GM12878 (cell line): Measurements from ENCODE around the gene GEMIN7. TPM values are rescaled to one million over a fixed set of nuclear protein-coding genes. Genes with fewer than 3 reads are reported as not detected.

Experiments used
- BCL11A ChIP-seq: IDR thresholded peaks from 2 replicates; pipeline ENCODE4 v1.6.1; 2011; ENCODE audit warnings: low read depth, low read length
- CHD4 ChIP-seq: fragments of 200-600 bp; sonication (generic); IDR thresholded peaks from 2 replicates; pipeline ENCODE4 v1.6.1; 2016; ENCODE audit warnings: mild to moderate bottlenecking
- CUX1 ChIP-seq: IDR thresholded peaks from 2 replicates; pipeline ENCODE4 v1.6.1; 2012; ENCODE audit warnings: improper control_type of control experiment, low read depth, low read length; ENCODE audit not compliant: insufficient replicate concordance
- ESRRA ChIP-seq: IDR thresholded peaks from 2 replicates; pipeline ENCODE4 v1.6.1; 2012; ENCODE audit warnings: mild to moderate bottlenecking, low read length, improper control_type of control experiment
- FOS ChIP-seq: IDR thresholded peaks from 3 replicates; pipeline ENCODE4 v1.6.1; 2011; ENCODE audit warnings: borderline replicate concordance; ENCODE audit not compliant: insufficient read length; ENCODE audit errors: extremely low read depth
- HDGF ChIP-seq: fragments of 450-650 bp; IDR thresholded peaks from 2 replicates; pipeline ENCODE4 v1.6.1; 2016; ENCODE audit warnings: antibody characterized with exemption
- MEF2A ChIP-seq: IDR thresholded peaks from 2 replicates; pipeline ENCODE4 v1.6.1; 2011; ENCODE audit warnings: low read depth, mild to moderate bottlenecking, low read length, moderate library complexity; ENCODE audit not compliant: insufficient read depth
- RFX5 ChIP-seq: IDR thresholded peaks from 2 replicates; pipeline ENCODE4 v1.6.1; 2011; ENCODE audit warnings: low read depth, low read length, improper control_type of control experiment
- RUNX3 ChIP-seq: IDR thresholded peaks from 2 replicates; pipeline ENCODE4 v1.6.1; 2012; ENCODE audit warnings: low read length, inconsistent platforms
- SP1 ChIP-seq: IDR thresholded peaks from one replicate; pipeline ENCODE4 v1.6.1; 2011; ENCODE audit warnings: low read depth, low read length
- TCF7 ChIP-seq: IDR thresholded peaks from 2 replicates; pipeline ENCODE4 v1.6.1; 2014; ENCODE audit warnings: antibody characterized with exemption, borderline replicate concordance
- ZBTB11 ChIP-seq: fragments of 450-650 bp; formaldehyde crosslinking; IDR thresholded peaks from 2 replicates; pipeline ENCODE4 v1.5.0; 2022; ENCODE audit warnings: mild to moderate bottlenecking, missing genetic modification characterization
- ZNF274 ChIP-seq: IDR thresholded peaks from one replicate; pipeline ENCODE4 v1.8.0; 2011; ENCODE audit not compliant: insufficient read length, insufficient read depth
- polyA plus RNA-seq, 11 experiments: library from polyadenylated mRNA; depleted of rRNA in 4 of 11; unstranded in 6 of 11; stranded (reverse) in 5 of 11; fragments of >200 nt; fragmentation: Nextera tagmentation in 4 of 11; fragmentation: Illumina TruSeq in 1 of 11; extraction: Ambion mirVana in 4 of 11; extraction: Trizol in 1 of 11; gene quantifications; 1 replicate in 1 of 11; 2 replicates in 10 of 11; pipeline versions ENCODE4 v1.2.1 to v1.2.3, GENCODE V29; 2011 to 2016; ENCODE audit warnings: inconsistent platforms in 2 of 11, missing spikeins in 2 of 11, low read depth in 1 of 11
- total RNA-seq, 4 experiments: library from RNA; depleted of rRNA in 3 of 4; stranded (reverse); fragments of >200 nt in 3 of 4; fragmentation: Illumina TruSeq in 1 of 4; extraction: Trizol in 1 of 4; gene quantifications; 2 replicates each; pipeline versions ENCODE4 v1.2.1 to v1.2.3, GENCODE V29; 2013 to 2021
- TF ChIP-seq, protein P1 (sequence below): fragments of 450-650 bp; IDR thresholded peaks from 2 replicates; pipeline ENCODE4 v1.6.1; 2017; ENCODE audit warnings: mild to moderate bottlenecking, moderate library complexity
- TF ChIP-seq, protein P2 (sequence below): fragments of 450-650 bp; IDR thresholded peaks from 2 replicates; pipeline ENCODE4 v1.6.1; 2017; ENCODE audit warnings: borderline replicate concordance

GEMIN7 gene
- total and polyA plus RNA-seq, 10 of the 15 experiments (the other 5 are each of a cell fraction or from before 2014, with no cell fraction given), result 21.1 to 76.7 (median 44.9) TPM

- TF ChIP-seq ZBTB11 (CRISPR knock-in tag) (no peak), HDGF (no peak), SP1 (peak; percentile 90), CHD4 (no peak), FOS (no peak), MEF2A (no peak), RUNX3 (peak; percentile 43; the same call in 1 of the 2 replicates), CUX1 (no peak), BCL11A (no peak), ESRRA (peak; percentile 66; the same call in 1 of the 2 replicates), RFX5 (no peak), ZNF274 (no peak), TCF7 (no peak; the same call in 1 of the 2 replicates)
- TF ChIP-seq, protein P1, sequence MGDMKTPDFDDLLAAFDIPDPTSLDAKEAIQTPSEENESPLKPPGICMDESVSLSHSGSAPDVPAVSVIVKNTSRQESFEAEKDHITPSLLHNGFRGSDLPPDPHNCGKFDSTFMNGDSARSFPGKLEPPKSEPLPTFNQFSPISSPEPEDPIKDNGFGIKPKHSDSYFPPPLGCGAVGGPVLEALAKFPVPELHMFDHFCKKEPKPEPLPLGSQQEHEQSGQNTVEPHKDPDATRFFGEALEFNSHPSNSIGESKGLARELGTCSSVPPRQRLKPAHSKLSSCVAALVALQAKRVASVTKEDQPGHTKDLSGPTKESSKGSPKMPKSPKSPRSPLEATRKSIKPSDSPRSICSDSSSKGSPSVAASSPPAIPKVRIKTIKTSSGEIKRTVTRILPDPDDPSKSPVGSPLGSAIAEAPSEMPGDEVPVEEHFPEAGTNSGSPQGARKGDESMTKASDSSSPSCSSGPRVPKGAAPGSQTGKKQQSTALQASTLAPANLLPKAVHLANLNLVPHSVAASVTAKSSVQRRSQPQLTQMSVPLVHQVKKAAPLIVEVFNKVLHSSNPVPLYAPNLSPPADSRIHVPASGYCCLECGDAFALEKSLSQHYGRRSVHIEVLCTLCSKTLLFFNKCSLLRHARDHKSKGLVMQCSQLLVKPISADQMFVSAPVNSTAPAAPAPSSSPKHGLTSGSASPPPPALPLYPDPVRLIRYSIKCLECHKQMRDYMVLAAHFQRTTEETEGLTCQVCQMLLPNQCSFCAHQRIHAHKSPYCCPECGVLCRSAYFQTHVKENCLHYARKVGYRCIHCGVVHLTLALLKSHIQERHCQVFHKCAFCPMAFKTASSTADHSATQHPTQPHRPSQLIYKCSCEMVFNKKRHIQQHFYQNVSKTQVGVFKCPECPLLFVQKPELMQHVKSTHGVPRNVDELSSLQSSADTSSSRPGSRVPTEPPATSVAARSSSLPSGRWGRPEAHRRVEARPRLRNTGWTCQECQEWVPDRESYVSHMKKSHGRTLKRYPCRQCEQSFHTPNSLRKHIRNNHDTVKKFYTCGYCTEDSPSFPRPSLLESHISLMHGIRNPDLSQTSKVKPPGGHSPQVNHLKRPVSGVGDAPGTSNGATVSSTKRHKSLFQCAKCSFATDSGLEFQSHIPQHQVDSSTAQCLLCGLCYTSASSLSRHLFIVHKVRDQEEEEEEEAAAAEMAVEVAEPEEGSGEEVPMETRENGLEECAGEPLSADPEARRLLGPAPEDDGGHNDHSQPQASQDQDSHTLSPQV, result no peak
- TF ChIP-seq, protein P2, sequence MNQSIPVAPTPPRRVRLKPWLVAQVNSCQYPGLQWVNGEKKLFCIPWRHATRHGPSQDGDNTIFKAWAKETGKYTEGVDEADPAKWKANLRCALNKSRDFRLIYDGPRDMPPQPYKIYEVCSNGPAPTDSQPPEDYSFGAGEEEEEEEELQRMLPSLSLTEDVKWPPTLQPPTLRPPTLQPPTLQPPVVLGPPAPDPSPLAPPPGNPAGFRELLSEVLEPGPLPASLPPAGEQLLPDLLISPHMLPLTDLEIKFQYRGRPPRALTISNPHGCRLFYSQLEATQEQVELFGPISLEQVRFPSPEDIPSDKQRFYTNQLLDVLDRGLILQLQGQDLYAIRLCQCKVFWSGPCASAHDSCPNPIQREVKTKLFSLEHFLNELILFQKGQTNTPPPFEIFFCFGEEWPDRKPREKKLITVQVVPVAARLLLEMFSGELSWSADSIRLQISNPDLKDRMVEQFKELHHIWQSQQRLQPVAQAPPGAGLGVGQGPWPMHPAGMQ, result no peak
Observed at GRCh38 chr19:45092747-45093678, 14.0 kb downstream of the GEMIN7 start, which contains the start of gene PPP1R37 (continued).
